Fibroblast of skin of left quadriceps (primary cell): Measurements from ENCODE around the gene LGALS3.
"Not testable (repeated sequence)": the region's sequence is repeated elsewhere in the genome, so short reads cannot be mapped to it uniquely, and the experiment has no call there.

Experiments
- DNase-seq, 2 experiments: peaks; one replicate each; pipeline ENCODE4 v3.0.0-alpha.2; 2013; ENCODE audit warnings: low read depth in 2 of 2

The LGALS3 gene

DNA sequence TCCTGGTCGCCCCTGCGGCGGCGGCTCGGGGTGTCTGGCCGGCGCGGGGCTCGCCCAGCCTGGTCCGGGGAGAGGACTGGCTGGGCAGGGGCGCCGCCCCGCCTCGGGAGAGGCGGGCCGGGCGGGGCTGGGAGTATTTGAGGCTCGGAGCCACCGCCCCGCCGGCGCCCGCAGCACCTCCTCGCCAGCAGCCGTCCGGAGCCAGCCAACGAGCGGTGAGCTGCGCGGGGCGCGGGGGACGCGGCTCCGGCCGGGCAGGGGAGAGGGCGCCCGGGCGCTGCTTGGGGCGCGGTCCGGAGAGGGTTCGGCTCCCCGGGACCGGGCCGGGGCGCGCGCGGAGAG is at the start of gene LGALS3:
Gene LGALS3 (plus strand): TSS at position 167 of the 342 bp plus-strand sequence. CDS start 8,122 bp downstream, outside the sequence.
- no peak for DNase-seq

DNA sequence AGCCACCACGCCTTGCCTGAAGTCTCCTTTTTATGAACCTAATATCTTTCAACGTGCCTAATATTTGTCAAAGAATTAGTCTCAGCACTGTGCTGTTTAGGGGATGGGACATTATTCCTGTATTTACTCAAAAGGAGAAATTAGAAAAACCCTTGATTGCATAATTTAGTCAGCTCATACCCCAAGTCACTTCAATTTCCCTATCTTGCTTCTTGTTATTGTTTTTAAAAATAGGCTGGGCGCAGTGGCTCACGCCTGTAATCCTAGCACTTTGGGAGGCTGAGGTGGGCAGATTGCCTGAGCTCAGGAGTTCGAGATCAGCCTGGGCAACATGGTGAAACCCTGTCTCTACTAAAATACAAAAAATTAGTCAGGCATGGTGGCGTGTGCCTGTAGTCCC is 49.1 kb upstream of the LGALS3 start:
- not testable (repeated sequence) for DNase-seq

DNA sequence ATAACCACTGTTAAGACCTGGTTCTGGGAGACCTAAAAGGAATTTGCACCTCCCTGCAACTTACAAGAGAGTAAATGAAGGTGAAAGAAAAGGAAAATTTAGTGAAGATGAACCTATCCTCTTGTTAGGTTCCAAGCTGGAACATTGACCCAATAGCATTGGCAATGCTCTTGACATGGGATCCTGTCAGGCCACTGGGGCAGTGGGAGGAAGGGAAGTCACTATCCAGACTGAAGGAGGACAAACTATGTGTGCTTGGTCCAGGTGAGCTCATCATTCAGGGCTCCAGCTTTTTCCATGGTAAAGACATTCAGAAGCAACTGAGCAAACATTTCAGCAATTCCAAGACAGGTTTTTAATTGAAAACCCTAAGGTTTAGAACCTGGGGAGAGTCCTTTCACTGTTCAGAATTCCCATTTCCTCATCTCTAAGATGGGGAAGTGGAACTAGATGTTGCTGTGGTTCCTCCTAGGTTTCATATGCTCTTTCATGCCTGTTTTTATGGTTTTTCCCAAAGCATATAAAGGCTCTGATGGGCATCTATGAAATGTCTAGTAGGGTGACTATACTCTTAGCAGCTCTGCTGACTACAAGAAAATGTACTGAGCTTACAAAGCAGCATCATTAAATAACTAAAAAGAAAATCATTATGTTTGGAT is 44.5 kb upstream of the LGALS3 start:
- no peak for DNase-seq

DNA sequence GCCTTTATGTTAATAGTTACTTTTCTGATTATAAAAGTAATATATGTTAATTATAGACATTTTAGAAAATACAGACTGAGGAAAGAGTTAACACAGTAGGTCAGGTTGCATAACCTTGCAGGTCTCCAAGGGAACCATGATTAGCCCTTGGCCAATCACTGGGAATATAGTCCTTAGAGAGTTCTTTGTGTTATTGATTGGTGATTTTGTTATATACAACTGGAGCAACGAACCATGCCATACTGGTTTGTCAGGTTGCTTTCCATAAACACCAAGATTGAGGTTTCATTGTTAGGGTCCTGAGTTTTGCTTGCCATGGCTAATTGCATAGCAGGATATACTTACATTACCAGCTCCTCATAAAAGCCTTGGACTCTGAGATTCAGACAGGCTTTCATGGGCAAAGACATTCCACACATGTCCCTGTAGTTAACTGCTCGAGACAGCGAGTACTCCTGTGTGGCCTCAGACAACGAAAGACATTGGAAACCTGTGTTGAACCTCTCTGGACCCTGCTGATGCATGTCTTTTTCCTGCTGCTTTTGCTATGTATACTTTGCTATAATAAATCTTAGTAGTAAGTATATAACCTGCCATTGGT is 43.9 kb upstream of the LGALS3 start:
- no peak for DNase-seq

DNA sequence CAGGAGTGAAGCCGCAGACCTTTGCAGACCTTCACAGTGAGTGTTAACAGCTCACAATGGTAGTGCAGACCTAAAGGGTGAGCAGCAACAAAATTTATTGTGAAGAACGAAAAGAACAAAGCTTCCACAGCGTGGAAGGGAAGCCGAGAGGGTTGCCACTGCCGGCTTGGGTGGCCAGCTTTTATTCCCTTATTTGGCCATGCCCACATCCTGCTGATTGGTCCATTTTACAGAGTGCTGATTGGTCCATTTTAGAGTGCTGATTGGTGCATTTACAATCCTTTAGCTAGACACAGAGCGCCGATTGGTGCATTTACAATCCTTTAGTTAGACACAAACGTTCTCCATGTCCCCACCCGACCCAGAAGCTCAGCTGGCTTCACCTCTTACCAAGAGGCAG is 42.1 kb upstream of the LGALS3 start:
- no peak for DNase-seq

DNA sequence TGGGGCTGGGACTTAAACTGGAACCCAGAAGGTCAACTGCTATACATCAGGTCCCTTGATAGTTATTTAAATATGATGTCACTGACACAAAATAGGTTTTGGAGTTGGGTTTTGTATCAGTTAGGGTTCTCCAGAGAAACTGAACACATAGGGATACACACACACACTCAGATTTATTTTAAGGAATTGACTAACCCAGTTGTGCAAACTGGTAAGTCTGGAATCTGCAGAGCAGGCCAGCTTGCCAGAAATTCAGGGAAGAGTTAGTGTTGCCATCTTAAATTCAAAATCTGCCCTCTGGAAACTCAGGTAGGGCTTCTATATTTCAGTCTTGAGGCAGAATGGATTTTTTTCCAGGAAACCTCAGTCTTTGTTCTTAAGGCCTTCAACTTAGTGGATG is 40.7 kb upstream of the LGALS3 start:
- no peak for DNase-seq

DNA sequence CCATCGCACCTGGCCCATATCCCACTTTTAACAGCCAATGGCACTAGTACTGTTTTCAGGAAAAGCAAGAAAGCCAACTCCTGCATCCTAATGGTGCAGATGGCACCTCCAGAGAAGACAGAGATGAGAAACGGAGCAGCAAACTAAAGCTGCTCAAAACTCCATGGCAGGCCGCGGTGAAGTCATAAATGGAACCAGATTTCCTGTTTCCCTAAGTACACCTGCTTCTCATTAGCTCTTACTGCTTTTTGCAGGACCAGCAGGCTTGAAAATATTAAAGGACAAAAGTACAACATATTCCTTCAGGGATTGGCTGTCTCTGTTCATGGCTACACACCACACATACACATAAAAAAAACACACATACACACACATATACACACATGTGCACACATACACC is 36.7 kb upstream of the LGALS3 start:
- peak; percentile 73 to 75 for DNase-seq

DNA sequence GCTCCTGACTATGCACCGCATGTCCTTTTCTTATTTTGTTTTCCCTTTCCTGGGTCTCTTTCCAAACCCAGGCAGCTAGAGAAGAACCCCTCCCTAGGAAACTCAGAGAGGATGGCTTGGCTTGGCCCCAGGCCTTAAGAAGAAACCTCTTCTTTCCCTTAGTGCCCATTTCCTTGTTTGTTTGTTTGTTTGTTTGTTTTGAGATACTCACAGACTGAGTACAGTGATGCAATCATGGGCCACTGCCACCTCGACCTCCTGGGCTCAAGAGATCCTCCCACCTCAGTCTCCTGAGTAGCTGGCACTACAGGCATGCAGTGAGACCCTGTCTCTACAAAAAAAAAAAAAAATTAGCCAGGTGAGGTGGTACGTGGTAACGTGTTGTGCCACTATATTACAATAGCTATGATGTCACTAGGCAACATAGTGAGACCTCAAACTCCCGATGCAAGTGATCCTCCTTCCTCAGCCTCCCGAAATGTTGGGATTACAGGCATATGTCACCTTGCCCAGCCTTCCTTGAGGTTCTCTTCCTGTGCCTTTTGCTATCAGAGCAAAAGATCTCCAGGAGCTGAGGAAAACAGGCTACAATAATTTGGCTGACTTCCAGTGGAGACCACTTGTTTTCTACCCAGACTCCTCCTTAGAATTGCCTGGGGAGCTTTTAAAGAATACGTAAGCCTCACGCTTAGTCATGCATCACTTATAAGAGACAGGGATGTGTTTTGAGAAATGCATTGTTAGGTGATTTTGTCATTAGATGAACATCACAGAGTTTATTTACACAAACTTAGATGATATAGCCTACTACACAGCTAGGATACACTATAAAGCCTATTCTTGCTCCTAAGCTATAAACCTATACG is 34.5 kb upstream of the LGALS3 start:
- no peak for DNase-seq

DNA sequence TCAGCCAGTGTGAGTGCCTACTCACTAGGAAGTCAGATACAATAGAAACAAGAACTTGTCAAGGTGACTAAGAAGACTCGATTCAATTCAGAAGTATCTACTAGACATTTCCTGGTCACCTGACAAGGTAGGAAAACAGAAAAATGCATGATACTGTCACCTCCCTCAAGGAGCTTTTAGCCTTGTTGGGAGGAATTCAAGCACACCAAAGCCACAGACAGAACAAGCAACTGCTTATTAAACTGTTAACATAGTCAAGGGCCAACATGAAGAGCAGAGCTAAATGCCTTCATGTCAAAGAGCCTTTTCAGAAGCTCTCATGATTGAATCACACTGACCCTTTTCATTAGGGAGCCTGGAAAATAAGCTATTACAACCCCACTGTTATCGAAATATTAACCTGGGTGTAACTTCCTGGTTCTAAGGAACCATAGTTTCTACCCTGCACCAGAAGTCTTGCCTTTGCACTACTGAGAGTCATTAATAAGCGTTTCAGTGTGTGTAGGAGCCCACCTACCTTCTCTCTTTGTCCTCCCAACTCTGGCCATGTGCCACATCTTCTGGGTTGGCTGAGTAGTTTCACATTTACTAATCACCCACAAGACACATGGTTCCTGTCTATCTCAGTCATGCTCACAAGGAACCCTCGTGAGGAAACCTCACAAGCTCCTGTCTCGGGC is 31.0 kb upstream of the LGALS3 start:
- no peak for DNase-seq

DNA sequence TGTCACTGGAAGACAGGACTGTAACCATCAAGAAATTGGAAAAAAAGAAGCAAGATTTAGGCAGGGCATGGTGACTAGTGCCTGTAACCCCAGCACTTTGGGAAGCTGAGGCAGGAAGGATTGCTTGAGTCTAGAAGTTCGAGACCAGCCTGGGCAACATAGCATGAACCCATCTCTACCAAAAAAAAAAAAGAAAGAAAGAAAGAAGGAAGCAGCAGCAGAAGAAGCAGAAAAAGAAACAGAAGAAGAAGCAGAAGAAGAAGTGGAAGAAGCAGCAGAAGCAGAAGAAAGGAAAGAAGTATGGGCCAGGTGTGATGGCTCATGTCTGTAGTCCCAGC is 30.5 kb upstream of the LGALS3 start:
- no peak for DNase-seq

DNA sequence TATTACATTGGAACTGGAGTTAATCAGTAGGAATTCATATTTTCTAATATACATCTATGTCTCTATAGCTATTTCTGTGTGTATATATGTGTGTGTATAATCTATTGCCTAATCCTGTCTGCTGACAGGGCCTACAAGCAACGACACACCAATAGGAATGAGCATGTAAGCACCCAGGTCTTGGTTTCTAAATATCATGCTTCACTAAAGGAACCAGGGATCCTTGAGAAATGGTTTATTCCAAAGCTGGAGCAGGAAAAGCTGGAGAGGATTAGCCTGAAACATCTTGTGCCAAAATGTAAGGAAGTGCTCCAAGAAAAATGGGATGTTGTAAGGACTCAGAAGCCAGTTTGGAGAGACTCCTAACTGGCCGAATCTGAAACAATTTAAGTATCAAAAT is 29.3 kb upstream of the LGALS3 start:
- DNase-seq: peak; percentile 75 to 81

DNA sequence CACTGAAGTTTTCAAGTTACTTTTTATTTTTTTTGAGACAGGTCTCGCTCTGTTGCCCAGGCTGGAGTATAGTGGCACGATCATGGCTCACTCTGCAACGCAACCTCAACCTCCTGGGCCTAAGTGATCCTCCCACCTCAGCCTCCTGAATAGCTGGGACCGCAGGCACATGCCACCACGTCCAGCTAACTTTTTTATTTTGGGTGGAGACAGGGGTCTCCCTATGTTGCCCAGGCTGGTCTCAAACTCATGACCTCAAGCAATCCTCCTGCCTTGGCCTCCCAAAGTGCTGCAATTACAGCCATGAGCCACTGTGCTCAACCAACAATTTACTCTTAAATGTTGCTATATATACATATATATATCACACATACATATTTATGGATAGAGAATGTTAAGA is 27.4 kb upstream of the LGALS3 start:
- no peak for DNase-seq

DNA sequence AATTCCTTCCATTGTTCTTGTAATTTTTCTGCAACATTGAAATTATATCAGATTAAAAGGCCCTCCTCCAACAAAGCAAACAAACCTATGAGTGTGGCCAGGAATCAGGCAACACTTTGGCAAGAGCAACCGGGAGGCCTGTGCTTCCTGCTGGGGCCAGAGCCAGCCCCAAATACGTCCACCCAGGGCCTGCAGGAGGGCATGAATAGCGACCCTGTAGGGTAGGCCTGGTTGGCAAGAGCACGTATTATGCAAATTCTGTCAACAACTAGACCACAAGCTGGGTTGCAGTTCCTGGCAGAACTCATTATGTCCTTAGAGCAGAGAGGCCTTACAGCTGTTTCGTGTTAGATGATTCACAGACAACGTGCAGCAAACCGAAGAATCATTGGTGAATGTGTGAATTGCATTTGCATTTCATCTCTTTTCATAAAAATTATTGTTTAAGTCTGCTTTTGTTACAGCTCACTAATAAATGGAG is 26.9 kb upstream of the LGALS3 start:
- peak; percentile 99 to 100 for DNase-seq

DNA sequence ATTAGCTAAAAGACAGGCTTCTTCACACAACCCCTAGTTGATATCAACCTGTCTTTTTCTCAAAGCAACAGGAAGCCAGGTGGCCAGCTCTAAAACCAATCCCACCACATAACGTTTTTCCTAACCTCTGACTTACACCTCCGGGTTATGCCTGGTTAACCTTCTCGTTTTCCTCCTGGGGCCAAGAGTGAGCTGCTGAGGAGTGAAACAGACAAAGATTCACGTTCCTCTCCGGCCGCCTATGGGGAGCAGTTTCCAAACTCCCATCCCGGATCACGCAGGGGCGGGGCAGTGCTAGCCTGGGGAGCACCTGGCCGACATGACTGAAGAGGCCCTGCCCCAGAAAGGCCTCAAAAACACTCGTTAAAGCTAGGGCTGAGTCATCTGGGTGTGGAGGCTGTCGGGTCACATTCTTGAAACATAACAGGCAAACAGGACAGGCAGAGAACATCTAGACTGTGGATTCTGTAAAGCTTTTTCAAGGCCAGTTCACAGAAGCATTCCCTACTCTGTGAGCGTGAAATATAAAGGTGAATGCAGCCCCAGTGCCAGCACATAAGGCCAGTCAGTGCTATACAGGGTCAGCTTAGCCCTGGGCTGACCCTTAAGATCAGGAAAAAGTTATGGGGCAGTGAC is 25.9 kb upstream of the LGALS3 start:
- DNase-seq: peak; percentile 89 to 90

DNA sequence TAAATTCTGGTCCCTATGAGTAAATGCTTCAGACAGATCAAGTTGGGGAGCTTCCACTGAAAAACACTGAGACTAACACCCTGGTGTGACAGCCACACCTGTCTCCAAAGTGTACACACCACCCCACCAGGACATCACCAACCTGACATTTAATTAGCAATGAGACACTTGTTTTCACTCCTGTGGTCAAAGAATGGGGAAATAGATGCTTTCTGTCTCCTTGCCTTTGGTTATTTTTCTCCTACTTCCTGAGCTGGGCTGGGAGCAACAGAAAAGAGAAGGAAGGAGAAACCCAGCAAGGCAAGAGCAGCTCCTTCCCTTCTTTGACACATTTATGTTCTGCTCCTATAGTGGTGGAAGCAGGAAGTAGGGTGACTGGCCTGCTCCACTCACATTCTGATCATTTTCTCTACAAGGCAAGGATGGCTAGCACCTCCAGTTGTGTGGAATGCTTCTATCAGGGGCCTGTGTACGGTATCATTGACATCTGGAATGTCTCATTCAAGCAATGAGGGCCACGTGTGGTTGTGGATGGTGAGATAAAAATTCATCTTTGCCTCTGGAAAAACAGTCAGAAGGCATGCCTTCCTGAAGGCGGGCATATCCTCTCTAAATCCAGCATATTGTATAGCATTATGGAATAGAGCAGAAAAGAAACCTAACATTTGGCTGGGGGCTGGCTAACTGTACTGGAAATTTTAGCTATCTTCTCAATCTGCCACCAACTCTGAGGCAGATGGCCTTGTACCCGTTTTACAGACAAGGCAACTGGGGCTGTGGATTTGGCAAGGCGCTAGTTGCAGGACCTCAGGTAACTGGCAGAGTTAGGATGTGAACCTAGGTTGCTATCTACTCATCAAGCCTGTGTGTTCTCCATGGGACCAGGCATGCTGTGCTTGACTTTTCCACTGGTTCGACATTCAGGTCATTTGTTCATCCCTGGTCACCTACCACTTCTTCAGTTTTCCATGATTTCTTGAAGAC is 24.8 kb upstream of the LGALS3 start:
- no peak for DNase-seq

DNA sequence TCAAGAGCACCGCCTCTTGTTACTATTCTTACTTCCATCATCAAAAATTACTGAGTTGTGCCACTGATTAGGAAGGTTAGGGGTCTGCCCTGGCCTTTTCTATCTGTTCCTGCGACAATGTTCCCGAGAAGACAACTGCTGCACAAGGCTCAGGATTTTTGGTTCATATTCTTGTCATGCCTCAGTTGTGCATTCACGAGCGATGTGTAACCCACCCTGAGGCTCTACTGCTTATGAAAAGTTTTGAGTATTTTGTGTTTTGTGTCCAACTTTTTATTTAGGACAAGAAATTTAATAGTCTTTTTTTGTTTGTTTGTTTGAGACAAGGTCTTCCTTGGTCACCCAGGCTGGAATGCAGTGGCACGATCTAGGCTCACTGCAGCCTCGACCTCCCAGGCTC is 23.1 kb upstream of the LGALS3 start:
- no peak for DNase-seq

DNA sequence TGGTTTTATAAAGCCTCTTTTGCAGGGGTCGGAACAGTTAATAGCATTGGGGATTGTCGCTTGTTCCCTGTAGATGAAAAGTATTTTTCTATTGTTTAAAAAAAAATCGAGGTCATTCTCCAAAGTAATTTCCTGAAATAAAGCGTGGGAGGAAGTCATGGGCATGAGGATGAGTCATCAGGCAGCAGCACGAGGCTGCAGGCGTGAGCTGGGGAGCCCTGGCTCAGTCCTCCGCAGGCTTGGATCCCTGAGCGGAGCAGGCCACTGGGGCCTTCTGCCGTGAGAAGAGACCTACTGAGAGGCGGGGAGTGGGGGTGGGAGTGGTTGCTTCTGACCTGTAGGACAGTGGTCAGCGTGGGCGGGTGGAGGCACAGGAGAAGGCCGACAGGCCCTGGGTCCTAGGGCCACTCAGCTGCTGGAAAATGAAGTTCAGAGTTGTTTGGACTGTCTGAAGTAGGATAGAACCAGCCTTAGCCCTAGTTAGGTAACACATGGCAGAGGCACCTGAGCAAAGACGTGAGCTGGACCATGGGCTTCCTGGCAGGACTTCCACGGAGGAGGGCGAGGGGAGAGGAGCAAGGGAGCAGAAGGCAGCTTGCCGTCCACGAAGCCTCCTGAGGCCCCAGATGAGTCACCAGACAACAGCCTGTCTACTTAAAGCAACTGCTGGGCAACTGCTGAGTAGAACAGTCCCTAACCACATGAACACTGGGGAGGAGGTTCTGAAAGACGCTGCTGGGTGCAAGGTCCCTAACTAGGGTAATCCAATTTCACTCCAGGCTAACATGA is 21.1 kb upstream of the LGALS3 start:
- DNase-seq: peak; percentile 70 to 74

DNA sequence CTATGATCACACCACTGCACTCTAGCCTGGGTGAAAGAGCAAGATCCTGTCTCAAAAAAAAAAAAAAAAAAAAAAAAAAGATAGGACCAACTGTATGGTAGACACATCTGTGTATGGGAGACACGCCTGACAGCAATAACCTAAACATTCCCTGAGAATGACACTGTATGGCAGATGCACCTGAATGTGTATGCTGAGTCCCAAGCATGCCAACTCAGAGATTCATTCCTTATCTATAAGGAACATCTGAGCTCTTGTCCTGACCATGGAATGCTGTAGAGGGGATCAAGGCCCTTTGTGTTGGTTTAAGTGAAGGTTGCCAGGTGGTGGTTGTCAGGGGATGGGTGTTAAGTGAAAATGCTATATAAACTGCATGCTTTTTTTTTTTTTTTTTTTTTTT is 19.2 kb upstream of the LGALS3 start:
- DNase-seq: no peak

DNA sequence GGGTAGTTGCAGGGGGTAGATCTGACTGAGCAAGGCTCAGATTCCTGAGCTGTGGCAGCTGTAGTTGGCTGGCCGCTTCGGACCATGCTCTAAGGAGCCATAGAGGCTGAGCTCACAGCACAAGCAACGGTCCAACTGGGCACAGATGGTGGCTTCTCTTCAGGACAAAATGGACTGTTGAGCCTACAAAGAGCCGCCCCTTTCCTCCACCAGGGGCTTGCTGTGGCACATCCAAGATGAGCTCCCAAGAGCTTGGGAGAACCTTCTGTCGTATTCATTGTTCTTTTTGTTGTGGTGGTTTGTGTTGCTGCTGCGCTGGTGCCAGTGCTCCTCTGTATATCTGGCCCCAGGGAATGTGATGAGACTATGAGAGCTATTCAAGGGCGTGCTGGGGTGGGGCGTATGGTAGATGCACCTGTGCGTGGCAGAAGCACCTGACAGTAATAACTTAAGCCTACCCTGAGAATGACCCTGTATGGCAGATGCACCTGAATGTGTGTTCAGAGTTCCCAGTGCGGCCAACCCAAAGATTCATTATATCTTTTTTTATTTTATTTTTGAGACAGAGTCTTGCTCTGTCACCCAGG is 17.8 kb upstream of the LGALS3 start:
- no peak for DNase-seq
